Daoy (cell line): ENCODE data around the gene HGFAC. TPM values are rescaled to one million over a fixed set of nuclear protein-coding genes. Genes with fewer than 3 reads are reported as not detected.

Experiments
- DNase-seq: peaks from one replicate; pipeline ENCODE4 v3.0.0-alpha.2; 2015; ENCODE audit warnings: low read depth
- total RNA-seq: library from RNA; depleted of rRNA; stranded (reverse); fragments of >200 nt; shearing (Covaris generic); gene quantifications from 2 replicates; pipeline ENCODE4 v1.2.3, GENCODE V29; 2014

The HGFAC gene
- total RNA-seq, 1 experiment from 2014 or later = not detected

DNA sequence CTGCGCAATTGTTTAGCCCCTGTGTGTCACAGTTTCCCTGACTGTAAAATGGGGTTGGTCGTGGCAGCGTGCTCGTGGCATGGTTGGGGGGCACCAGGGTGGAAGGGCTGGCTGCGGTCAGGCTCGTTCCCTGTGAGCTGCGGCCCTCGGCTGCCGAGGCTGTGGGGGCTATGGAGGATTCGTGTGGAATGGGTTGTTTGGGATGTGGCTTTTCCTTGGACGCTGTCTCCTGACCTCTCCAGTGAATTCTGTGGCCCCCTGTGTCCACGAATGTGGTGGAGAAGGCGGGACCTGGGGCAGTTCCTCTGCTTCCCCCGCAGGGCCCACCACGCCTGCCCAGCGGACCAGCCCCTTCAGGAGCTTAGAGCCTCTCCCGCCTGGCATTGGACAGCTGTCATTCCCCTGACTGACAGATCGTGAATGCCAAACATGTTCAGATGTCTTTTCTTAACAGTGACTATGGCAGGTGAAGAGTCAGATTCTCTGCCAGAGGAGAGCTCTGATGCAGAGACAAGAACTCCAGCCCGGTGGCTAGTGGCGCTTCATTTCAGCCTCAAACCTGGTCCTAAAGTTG is 17.2 kb upstream of the HGFAC start:
- no peak for DNase-seq

GRCh38 chr4:3426465-3427133 is 15.2 kb upstream of the HGFAC start:
- no peak for DNase-seq

- DNase-seq = no peak
Measured at GRCh38 chr4:3427134-3427476, 14.7 kb upstream of the HGFAC start.

DNA sequence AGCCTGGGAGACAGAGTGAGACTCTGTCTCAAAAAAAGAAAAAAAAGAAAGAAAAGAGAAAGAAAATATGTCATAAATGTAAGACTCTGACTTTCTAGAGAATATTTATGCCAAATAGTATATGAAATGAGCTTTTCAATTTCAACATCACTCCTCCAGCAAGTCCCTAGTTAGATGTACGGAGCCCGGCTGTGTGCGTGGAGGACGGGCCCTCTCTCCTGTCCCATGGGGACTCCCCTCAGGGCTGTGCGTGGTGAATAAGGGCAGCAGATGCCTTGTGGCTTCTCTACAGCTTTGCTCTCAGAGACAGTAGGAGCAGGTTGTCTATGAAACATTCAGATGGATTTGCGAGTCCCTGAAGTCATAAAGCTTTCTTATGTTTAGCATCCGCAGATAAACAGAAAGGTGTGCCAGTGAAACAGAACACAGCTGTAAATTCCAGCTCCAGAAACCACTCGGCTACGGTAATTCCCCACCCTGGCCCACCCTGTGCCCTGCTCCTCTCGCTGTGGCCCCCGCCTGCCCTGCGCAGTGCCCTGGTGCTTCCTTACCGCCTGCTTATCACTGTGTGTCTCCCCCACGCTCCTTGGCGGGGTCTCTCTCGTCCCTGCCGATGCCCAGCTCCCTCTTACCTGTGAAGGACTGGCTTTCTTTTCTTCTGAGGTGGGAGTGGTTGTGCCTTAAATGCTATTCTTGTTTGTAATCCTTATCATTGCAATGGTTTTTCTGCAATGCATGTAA is 13.9 kb upstream of the HGFAC start:
- DNase-seq = no peak

DNA sequence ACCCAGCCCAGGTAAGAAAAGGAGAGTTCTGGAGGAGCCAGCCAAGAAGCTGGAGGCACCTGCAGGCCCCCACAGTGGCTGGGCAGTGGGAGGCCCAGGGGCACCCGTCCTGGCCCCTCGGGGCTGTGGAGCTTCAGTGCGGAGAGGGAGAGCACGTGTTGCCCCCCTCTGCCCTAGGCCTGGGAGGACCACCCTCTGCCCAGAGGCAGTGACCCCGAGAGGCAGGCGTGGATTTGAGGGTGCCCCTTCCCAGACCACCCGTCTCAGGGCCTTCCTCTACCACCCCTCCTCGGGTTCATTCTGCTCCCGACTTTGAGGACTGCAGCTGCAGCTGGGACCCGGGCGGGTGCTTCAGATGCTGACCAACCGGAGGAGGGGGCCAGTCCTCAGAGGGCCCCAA is 12.1 kb upstream of the HGFAC start:
- no peak for DNase-seq

- no peak for DNase-seq
Measured at GRCh38 chr4:3430524-3430923, 11.2 kb upstream of the HGFAC start.

- DNase-seq = no peak
Measured at GRCh38 chr4:3431446-3431993, 10.2 kb upstream of the HGFAC start.

- no peak for DNase-seq
Measured at GRCh38 chr4:3432381-3432790, 9.4 kb upstream of the HGFAC start.

- DNase-seq = no peak
Measured at GRCh38 chr4:3433138-3433869, 8.5 kb upstream of the HGFAC start.

GRCh38 chr4:3434881-3435685 is 6.7 kb upstream of the HGFAC start:
- no peak for DNase-seq

- no peak for DNase-seq
Measured at GRCh38 chr4:3435686-3435956, 6.1 kb upstream of the HGFAC start.

DNA sequence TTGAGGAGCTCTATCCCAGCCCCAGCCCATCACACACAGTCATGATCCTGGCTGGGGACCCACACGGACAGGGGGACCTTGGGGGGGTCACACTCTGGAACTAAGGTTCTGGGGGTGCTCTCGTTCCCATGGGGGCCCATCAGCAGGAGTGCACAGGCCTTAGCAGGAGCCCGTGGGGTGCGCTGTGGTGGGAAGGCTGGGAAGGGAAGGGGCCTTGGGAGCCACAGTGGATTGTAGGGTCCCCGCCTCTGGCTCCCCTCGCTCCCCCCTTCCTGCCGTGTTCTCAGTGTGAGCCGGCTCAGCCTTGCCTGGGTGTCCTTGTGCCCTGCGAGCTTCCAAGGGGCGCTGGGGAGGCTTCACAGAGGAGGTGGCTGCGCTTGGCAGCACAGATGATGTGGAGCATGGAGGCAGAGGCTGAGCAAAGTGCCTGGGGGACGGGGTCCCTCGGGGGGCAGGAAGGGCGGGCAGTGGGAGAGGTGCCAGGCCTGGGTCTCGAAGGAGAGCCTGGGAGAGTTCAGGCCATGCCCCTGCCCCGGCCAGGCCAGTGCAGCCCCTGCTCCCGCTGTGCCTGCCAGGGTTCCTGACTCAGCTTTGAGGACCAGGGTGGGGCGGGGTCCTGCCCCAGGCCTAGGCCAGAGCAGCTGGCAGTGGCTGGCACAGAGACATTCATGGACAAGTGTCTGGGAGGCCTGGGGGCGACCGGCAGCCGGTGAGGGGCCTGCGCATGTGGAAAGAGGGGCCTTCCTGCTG is 5.5 kb upstream of the HGFAC start:
- no peak for DNase-seq

DNA sequence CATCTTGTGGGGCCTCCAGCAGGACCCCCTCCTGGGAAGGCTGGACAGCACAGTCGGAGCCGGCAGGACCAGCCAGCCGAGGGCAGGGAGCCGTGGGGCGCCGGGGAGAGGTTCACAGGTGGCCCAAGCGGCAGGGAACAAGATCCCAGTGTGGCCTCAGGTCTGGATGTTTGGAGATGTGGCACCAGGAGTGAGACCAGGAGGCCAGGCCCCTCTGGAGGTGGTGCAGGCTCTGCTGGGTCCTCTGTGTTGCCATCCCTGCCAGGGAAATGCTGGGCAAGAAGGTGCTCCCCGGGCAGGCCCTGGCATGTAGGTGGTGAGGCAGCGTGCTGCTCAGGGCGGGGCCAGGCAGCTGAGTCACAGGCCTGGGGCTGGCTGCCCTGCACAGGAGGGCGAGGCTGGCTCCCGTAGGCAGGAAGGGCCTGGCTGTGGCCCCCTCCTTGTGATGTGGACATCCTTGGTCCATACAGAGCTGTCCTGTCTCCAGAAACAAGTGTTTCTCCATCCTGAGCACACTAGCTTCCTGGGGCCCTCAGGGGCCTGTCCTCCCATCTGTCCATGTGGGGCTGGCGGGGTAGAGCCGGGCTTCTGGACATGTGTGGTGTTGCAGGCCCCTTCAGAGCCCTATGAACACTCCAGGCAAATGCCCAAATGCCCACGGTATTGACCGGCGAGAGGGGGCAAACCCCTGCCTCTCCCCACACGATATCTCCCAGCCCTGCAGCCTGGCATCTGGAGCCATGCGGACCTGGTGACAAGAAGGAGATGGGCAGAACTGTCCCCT is 4.8 kb upstream of the HGFAC start:
- peak; percentile 84 for DNase-seq

GRCh38 chr4:3437582-3437936 is 4.2 kb upstream of the HGFAC start:
- no peak for DNase-seq

DNA sequence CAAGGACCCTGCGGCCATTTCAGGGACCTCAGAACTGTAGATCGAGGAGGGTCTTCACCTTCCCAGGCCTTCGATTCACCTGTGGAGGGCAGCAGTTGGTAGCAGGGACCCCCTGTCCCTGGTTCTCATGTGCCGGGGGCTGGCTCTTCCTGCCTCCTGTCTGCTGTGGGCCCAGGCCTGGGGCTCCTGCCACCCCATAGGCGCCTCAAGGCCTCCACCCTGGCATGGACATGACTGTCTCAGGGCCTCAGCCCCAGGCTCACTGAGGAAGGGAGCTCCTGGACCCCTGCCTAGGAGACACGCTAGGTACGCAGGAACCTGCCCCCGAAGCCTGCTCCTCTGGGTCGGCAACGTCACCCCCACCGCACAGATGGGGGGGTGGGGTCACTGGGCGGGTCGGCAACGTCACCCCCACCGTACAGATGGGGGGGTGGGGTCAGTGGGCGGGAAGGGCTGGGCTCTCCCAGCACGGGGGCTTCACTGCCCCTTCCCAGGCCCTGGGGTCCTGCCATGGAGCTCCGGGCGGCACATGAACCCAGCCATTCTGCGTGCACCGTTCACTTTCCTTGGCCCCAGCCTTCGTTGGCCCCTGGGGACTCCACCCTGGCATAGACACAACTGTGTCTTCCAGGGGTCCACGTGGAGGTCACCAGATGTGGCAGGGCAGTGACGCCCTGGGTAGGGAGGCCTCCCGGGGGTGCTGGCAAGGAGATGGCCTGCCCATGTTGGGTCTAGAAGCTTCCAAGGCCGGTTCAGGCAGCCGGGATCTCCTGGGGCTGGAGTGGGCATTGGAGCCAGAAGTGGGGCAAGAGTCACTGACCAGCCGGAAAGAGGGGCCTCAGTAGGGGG is 3.5 kb upstream of the HGFAC start:
- no peak for DNase-seq

- no peak for DNase-seq
Measured at GRCh38 chr4:3438847-3439180, 3.0 kb upstream of the HGFAC start.

DNA sequence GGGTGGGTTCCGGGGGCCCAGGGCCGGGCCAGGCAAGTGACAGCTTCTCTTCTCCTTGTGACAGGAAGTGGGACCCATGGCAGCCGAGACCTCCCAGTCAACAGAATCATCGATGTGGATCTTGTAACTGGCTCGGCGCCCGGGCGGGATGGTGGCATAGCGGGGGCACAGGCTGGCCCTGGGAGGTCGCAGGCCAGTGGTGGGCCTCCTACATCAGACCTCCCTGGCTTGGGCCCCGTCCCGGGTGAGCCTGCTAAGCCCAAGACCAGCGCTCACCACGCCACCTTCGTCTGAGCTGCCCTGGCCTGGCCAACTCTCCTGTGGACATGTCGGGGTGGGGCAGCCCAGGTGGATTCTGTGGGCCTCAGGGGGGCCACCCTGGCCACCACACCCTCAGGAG is 2.4 kb upstream of the HGFAC start:
- no peak for DNase-seq

- DNase-seq = no peak
Measured at GRCh38 chr4:3440011-3440410, 1.8 kb upstream of the HGFAC start.

DNA sequence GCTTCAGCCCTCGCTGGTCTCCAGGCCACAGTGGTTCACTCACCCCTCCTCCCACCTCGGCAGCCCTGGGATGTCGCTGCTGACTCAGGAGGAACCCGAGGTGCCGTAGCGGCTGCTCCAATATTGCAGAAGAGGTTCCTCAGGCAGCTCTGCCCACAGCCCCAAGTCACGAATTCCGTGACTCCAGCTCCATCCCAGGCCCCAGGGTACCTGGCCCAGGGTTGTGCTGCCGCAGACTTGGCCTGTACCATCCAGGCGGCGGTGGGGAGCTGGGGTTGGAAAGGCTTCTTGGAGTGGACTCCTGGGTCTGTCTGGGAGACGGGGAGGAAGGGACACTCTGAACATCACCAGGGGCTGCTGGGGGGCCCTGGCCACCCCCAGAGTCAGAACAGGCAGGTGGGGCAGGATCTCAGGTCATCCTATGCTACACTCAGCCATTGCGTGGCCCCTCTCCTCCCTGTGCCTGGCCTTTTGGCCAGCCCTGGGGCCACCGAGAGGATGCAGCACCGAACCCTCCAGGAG is 728 bp upstream of the HGFAC start:
- peak; percentile 35 for DNase-seq
